Measurements from ENCODE around the gene GOLGA8F. TPM values are rescaled to one million over a fixed set of nuclear protein-coding genes. Genes with fewer than 3 reads are reported as not detected.
"Not testable (repeated sequence)": the region's sequence is repeated elsewhere in the genome, so short reads cannot be mapped to it uniquely, and the experiment has no call there.

GOLGA8F gene
- not detected for total RNA-seq

GRCh38 chr15:28378364-28378763 is at the start of gene GOLGA8F:
TSS of gene GOLGA8F (plus strand) at chr15:28378664. CDS start at chr15:28378762, 98 bp downstream.
- not testable (repeated sequence) for H3K4me3 Mint-ChIP-seq, H3K9me3 Mint-ChIP-seq, H3K4me1 Mint-ChIP-seq, H3K36me3 Mint-ChIP-seq, H3K27me3 Mint-ChIP-seq, H3K27ac Mint-ChIP-seq, DNase-seq

GRCh38 chr15:28357984-28358383 is 20.5 kb upstream of the GOLGA8F start, which contains the start of gene GOLGA6L24:
TSS of gene GOLGA6L24 (minus strand) at chr15:28358084. CDS start at chr15:28358023, 61 bp downstream.
- H3K4me1 Mint-ChIP-seq, H3K9me3 Mint-ChIP-seq, H3K4me3 Mint-ChIP-seq, H3K27ac Mint-ChIP-seq, H3K27me3 Mint-ChIP-seq, DNase-seq, H3K36me3 Mint-ChIP-seq: not testable (repeated sequence)

- not testable (repeated sequence) for H3K27me3 Mint-ChIP-seq, H3K4me1 Mint-ChIP-seq, H3K9me3 Mint-ChIP-seq, DNase-seq, H3K4me3 Mint-ChIP-seq, H3K36me3 Mint-ChIP-seq, H3K27ac Mint-ChIP-seq
Observed at GRCh38 chr15:28365502-28365901, 13.0 kb upstream of the GOLGA8F start.

- not testable (repeated sequence) for H3K27me3 Mint-ChIP-seq, H3K36me3 Mint-ChIP-seq, H3K4me1 Mint-ChIP-seq, H3K9me3 Mint-ChIP-seq, H3K27ac Mint-ChIP-seq, DNase-seq, H3K4me3 Mint-ChIP-seq
Observed at GRCh38 chr15:28380053-28380452, 1.6 kb downstream of the GOLGA8F start.

GRCh38 chr15:28396022-28396421 is 17.6 kb downstream of the GOLGA8F start:
- H3K4me3 Mint-ChIP-seq, H3K4me1 Mint-ChIP-seq, H3K27me3 Mint-ChIP-seq, H3K27ac Mint-ChIP-seq, H3K36me3 Mint-ChIP-seq, H3K9me3 Mint-ChIP-seq, DNase-seq: not testable (repeated sequence)

GRCh38 chr15:28402774-28403435 is 24.4 kb downstream of the GOLGA8F start:
- not testable (repeated sequence) for H3K36me3 Mint-ChIP-seq, DNase-seq, H3K4me1 Mint-ChIP-seq, H3K27me3 Mint-ChIP-seq, H3K27ac Mint-ChIP-seq, H3K4me3 Mint-ChIP-seq, H3K9me3 Mint-ChIP-seq

- DNase-seq, H3K27ac Mint-ChIP-seq, H3K27me3 Mint-ChIP-seq, H3K9me3 Mint-ChIP-seq, H3K4me1 Mint-ChIP-seq, H3K4me3 Mint-ChIP-seq, H3K36me3 Mint-ChIP-seq: not testable (repeated sequence)
Observed at GRCh38 chr15:28420470-28420869, 42.0 kb downstream of the GOLGA8F start.

GRCh38 chr15:28435594-28435993 is 57.1 kb downstream of the GOLGA8F start:
- DNase-seq, H3K4me1 Mint-ChIP-seq, H3K27me3 Mint-ChIP-seq, H3K36me3 Mint-ChIP-seq, H3K9me3 Mint-ChIP-seq, H3K4me3 Mint-ChIP-seq, H3K27ac Mint-ChIP-seq: not testable (repeated sequence)

Other genes starting within 250 kb of the GOLGA8F start
- gene HERC2, start 56.5 kb upstream of the GOLGA8F start, total RNA-seq = 10 to 100 TPM; 28.1 to 30.3 TPM
- gene GOLGA6L24, start 20.6 kb upstream of the GOLGA8F start, total RNA-seq = not detected
- gene GOLGA8G, start 154.3 kb downstream of the GOLGA8F start, total RNA-seq = not detected
- not detected for gene GOLGA6L25, start 174.9 kb downstream of the GOLGA8F start, total RNA-seq